IMR-90 (cell line): ENCODE results near the gene PGC. TPM values are rescaled to one million over a fixed set of nuclear protein-coding genes. Genes with fewer than 3 reads are reported as not detected.
A peak's percentile ranks its signal among the peaks of the same experiment; 100 is the strongest.

Experiments used
- ATAC-seq: fragments of 200-7000 bp; cut with Tn5 transposase; 2 replicates; pipeline ENCODE4 v1.9.1; 2020; ENCODE audit warnings: low read depth, mild to moderate bottlenecking, moderate library complexity
- BruUV-seq: library from RNA; stranded (reverse); fragments of 400-500 nt; replicated peaks from 2 replicates; lab custom pipeline; 2021; lab: Mats Ljungman, UMichigan
- CTCF ChIA-PET: fragments of 300-600 bp; formaldehyde crosslinking; extraction: SDS; loops from one replicate; lab custom pipeline; 2021; ENCODE audit warnings: antibody characterized with exemption; lab: Yijun Ruan, JAX
- POLR2A ChIA-PET: fragments of 300-600 bp; sonication (Branson Sonifier 250); formaldehyde crosslinking; loops from one replicate; lab custom pipeline; 2022; ENCODE audit warnings: antibody characterized with exemption; ENCODE audit not compliant: unreplicated experiment; lab: Charles Lee
- DNase-seq: peaks from one replicate; pipeline ENCODE4 v3.0.0; 2013
- H2AFZ ChIP-seq: replicated peaks from 2 replicates; pipeline ENCODE3; 2013; ENCODE audit warnings: low read length, mild to moderate bottlenecking; ENCODE audit not compliant: poor library complexity
- H2AK5ac ChIP-seq: 2 replicates; pipeline ENCODE4 v1.6.1; 2013; ENCODE audit warnings: low read depth, low read length, inconsistent platforms
- H2AK9ac ChIP-seq: replicated peaks from 2 replicates; pipeline ENCODE3; 2013; ENCODE audit warnings: mild to moderate bottlenecking, low read depth, low read length, moderate library complexity; ENCODE audit not compliant: poor library complexity
- H2BK120ac ChIP-seq: 2 replicates; pipeline ENCODE4 v1.6.1; 2013; ENCODE audit warnings: low read depth, low read length, inconsistent platforms
- H2BK15ac ChIP-seq: 3 replicates; pipeline ENCODE4 v1.6.1; 2013; ENCODE audit warnings: low read depth, low read length, inconsistent platforms
- H2BK20ac ChIP-seq: 2 replicates; pipeline ENCODE4 v1.6.1; 2013; ENCODE audit warnings: low read depth, mild to moderate bottlenecking, inconsistent platforms, low read length, moderate library complexity
- H2BK5ac ChIP-seq: 2 replicates; pipeline ENCODE4 v1.6.1; 2013; ENCODE audit warnings: mild to moderate bottlenecking, low read depth, low read length, inconsistent platforms; ENCODE audit not compliant: poor library complexity, severe bottlenecking
- H3K14ac ChIP-seq: replicated peaks from 2 replicates; pipeline ENCODE4 v1.6.1; 2013; ENCODE audit warnings: low read depth, low read length, inconsistent platforms
- H3K18ac ChIP-seq: 2 replicates; pipeline ENCODE4 v1.6.1; 2013; ENCODE audit warnings: low read depth, low read length, control low read depth
- H3K23ac ChIP-seq: 2 replicates; pipeline ENCODE4 v1.6.1; 2013; ENCODE audit warnings: low read depth, low read length, inconsistent platforms
- H3K27ac ChIP-seq: 2 replicates; pipeline ENCODE4 v1.5.1; 2013; ENCODE audit warnings: mild to moderate bottlenecking, control low read depth, low read length; ENCODE audit not compliant: insufficient read depth
- H3K27me3 ChIP-seq: 2 replicates; pipeline ENCODE4 v1.6.1; 2013; ENCODE audit warnings: low read length; ENCODE audit not compliant: control insufficient read depth, insufficient read depth
- H3K36me3 ChIP-seq: 2 replicates; pipeline ENCODE4 v1.6.1; 2013; ENCODE audit warnings: low read length, mixed read lengths; ENCODE audit not compliant: control insufficient read depth, insufficient read depth
- H3K4ac ChIP-seq: 2 replicates; pipeline ENCODE4 v1.6.1; 2013; ENCODE audit warnings: low read depth, low read length, inconsistent platforms
- H3K4me1 ChIP-seq: 2 replicates; pipeline ENCODE4 v1.6.1; 2013; ENCODE audit warnings: low read length, mixed read lengths; ENCODE audit not compliant: control insufficient read depth, insufficient read depth
- H3K4me2 ChIP-seq: 2 replicates; pipeline ENCODE4 v1.6.1; 2013; ENCODE audit warnings: low read depth, mild to moderate bottlenecking, control low read depth, low read length, moderate library complexity
- H3K4me3 ChIP-seq: 2 replicates; pipeline ENCODE4 v1.5.1; 2013; ENCODE audit warnings: low read depth, mild to moderate bottlenecking, control low read depth, low read length, moderate library complexity; ENCODE audit not compliant: insufficient read depth
- H3K56ac ChIP-seq: 2 replicates; pipeline ENCODE4 v1.6.1; 2013; ENCODE audit warnings: low read length, inconsistent platforms; ENCODE audit not compliant: insufficient read depth; ENCODE audit errors: extremely low read depth
- H3K79me1 ChIP-seq, 2 experiments: 2 replicates each; pipeline ENCODE4 v1.6.1; 2013; ENCODE audit warnings: low read length in 2 of 2, inconsistent platforms in 1 of 2, low read depth in 1 of 2
- H3K9ac ChIP-seq: 2 replicates; pipeline ENCODE4 v1.6.1; 2013; ENCODE audit warnings: low read depth, low read length, control low read depth
- H3K9me1 ChIP-seq: 2 replicates; pipeline ENCODE4 v1.6.1; 2013; ENCODE audit warnings: low read length, inconsistent platforms; ENCODE audit not compliant: insufficient read depth
- H3K9me3 ChIP-seq: 2 replicates; pipeline ENCODE4 v1.6.1; 2013; ENCODE audit warnings: low read length; ENCODE audit not compliant: control insufficient read depth, insufficient read depth
- H4K20me1 ChIP-seq: 2 replicates; pipeline ENCODE4 v1.6.1; 2013; ENCODE audit warnings: low read length, inconsistent platforms; ENCODE audit not compliant: insufficient read depth
- H4K5ac ChIP-seq: 2 replicates; pipeline ENCODE4 v1.6.1; 2013; ENCODE audit warnings: mild to moderate bottlenecking, low read depth, low read length, control low read depth
- H4K8ac ChIP-seq, 2 experiments: 2 replicates each; pipeline ENCODE4 v1.6.1; 2013; ENCODE audit warnings: low read depth in 2 of 2, low read length in 2 of 2, control low read depth in 1 of 2, inconsistent platforms in 1 of 2
- H4K91ac ChIP-seq: 2 replicates; pipeline ENCODE4 v1.6.1; 2013; ENCODE audit warnings: low read depth, low read length, inconsistent platforms; ENCODE audit not compliant: insufficient read depth
- CEBPB ChIP-seq: IDR thresholded peaks from 2 replicates; pipeline ENCODE4 v1.6.1; 2012; ENCODE audit warnings: low read depth, low read length, improper control_type of control experiment
- RFX5 ChIP-seq: IDR thresholded peaks from 2 replicates; pipeline ENCODE4 v1.8.0; 2012; ENCODE audit warnings: low read depth, mild to moderate bottlenecking, low read length, moderate library complexity
- WGBS, 2 experiments: methylation state at CpG; one replicate each; pipeline versions ENCODE4 v1.1.5 to v1.1.7; 2013; ENCODE audit warnings: missing lambda C conversion rate in 2 of 2; ENCODE audit not compliant: insufficient read length in 1 of 2; ENCODE audit errors: extremely low coverage in 2 of 2; 5-methylcytosine and 5-hydroxymethylcytosine counted together
- dilution Hi-C: fragments of 300-500 bp; cut with HindIII; formaldehyde crosslinking; loops from one replicate; pipeline ENCODE4 v1.14.3; 2018; ENCODE audit warnings: low sequenced_read_pairs; ENCODE audit not compliant: unreplicated experiment
- in situ Hi-C: fragments of 300-500 bp; cut with MboI; formaldehyde crosslinking; loops from 3 replicates; pipeline ENCODE4 v1.14.3; 2019; ENCODE audit warnings: low sequenced_read_pairs, inconsistent platforms, mixed read lengths
- intact Hi-C: fragments of 100-400 bp; cut with micrococcal nuclease; formaldehyde crosslinking; loops from 2 replicates; pipeline ENCODE4 v1.10.0; 2022
- polyA plus RNA-seq, 3 experiments: library from polyadenylated mRNA; depleted of rRNA; stranded (reverse); fragments of >200 nt; gene quantifications; 2 replicates each; pipeline ENCODE4 v1.2.3, GENCODE V29; 2012; ENCODE audit warnings: low replicate concordance in 1 of 3
- total RNA-seq: library from RNA; depleted of rRNA; stranded (reverse); fragments of >200 nt; gene quantifications from 2 replicates; pipeline ENCODE4 v1.2.3, GENCODE V29; 2012
- TF ChIP-seq, protein P1 (sequence below): fragments of 150-350 bp; IDR thresholded peaks from 2 replicates; pipeline ENCODE4 v1.6.1; 2017; ENCODE audit warnings: mild to moderate bottlenecking, antibody characterized with exemption, low read length, low read depth

Gene PGC
- total and polyA plus RNA-seq, 2 of the 4 experiments (the other 2 are of a cell fraction), result not detected

DNA sequence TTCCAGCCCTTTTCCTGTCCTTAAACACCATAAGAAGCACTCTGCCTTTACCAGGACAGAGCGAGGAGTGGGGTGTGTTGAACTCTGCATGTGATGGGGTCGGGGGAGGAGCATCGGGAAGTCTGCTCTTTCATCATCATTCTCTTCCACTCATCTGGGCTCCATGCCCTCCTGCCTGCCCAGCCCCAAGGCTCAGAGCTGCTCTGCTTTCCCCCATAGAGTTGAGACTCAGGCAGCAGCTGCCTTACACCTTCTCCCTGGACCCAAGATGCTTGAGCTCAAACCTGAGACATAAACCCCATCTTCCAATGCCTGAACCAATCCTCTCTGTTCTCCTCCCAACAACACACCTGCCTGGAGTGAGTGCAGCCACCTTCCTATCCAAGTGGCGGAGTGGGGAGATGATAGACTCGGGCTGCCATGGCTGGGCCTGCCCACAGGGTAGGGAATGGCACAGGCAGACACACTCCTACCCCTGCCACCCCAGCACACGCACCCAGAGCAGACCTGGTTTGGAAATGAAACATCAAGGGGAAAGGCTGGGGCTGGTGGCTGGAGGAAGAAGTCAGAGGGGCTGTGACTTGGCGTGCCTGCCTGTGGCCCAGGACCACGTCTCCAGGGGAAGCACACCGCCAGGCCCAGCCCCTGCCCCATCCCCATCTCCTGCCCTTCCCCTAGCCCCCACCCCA, 40.2 kb downstream of the PGC start:
- Histone ChIP-seq H2BK20ac (no peak overlapping the region; the same call in none of the 2 replicates), H2AK9ac (peak overlapping the region; percentile 0), H3K14ac (no peak overlapping the region), H2BK5ac (no peak overlapping the region), H3K36me3 (no peaks in the 10 kb centered on the region), H4K20me1 (no peaks in the 10 kb centered on the region), H3K9me3 (no peaks in the 10 kb centered on the region), H4K5ac (no peak overlapping the region), H4K8ac (no peak overlapping the region), H3K56ac (no peak overlapping the region), H3K4me3 (no peak overlapping the region), H3K27me3 (no peaks in the 10 kb centered on the region), H3K23ac (no peak overlapping the region), H4K91ac (no peak overlapping the region; the same call in 1 of the 2 replicates), H2BK120ac (no peak overlapping the region), H3K18ac (no peak overlapping the region), H3K9me1 (no peaks in the 10 kb centered on the region; the same call in 1 of the 2 replicates), H3K4me1 (peaks cover 15% of the 10 kb centered on the region), H3K4me2 (no peak overlapping the region; the same call in 1 of the 2 replicates), H2BK15ac (no peak overlapping the region), H3K9ac (no peak overlapping the region), H2AK5ac (peak overlapping the region; percentile 51; the same call in 1 of the 2 replicates), H3K4ac (peak overlapping the region; percentile 1; the same call in 1 of the 2 replicates), H3K27ac (no peak overlapping the region; the same call in 1 of the 2 replicates), H2AFZ (peak overlapping the region; percentile 26), H3K79me1 (0 out of 4 replicates have a peak, but pooled peaks cover 0 to 3% of the 10 kb centered on the region in 2 experiments)
- POLR2A ChIA-PET, result no interaction called here
- no TSS peak for BruUV-seq
- intact Hi-C loops, result loop anchor here (2.0 kb wide), 1 partner anchor 28 kb away; the partner anchor contains the start of gene TFEB
- in situ Hi-C loops, result no loop called here
- DNase-seq (peak; percentile 53), ATAC-seq (peak; percentile 63)
- TF ChIP-seq, protein P1, sequence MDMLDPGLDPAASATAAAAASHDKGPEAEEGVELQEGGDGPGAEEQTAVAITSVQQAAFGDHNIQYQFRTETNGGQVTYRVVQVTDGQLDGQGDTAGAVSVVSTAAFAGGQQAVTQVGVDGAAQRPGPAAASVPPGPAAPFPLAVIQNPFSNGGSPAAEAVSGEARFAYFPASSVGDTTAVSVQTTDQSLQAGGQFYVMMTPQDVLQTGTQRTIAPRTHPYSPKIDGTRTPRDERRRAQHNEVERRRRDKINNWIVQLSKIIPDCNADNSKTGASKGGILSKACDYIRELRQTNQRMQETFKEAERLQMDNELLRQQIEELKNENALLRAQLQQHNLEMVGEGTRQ, result no peak
- TF ChIP-seq CEBPB (peak; percentile 44; the same call in 1 of the 2 replicates), RFX5 (no peak)
- dilution Hi-C loops, result no loop called here
- no CpG with 5 or more reads among the region's 9 CpGs for WGBS, 2 experiments
- CTCF ChIA-PET, result interaction anchor here (1.0 kb wide), 2 partner anchors 9 to 11 kb away, joined by 3 read pairs; no protein-coding TSS in a partner anchor
